Activated naive CD8-positive, alpha-beta T cell treated with anti-CD3 and anti-CD28 coated beads for 36 hours (primary cell): Measurements from ENCODE around the gene SLX9. TPM values are rescaled to one million over a fixed set of nuclear protein-coding genes. Genes with fewer than 3 reads are reported as not detected.

Experiments
- total RNA-seq, 2 experiments: library from RNA; stranded (reverse); gene quantifications; one replicate each; pipeline ENCODE4 v1.2.3, GENCODE V29; 2021

The SLX9 gene
- total RNA-seq, 2 experiments from 2014 or later: 85.9 to 93.6 TPM

Other genes with a start within 250 kb of the SLX9 start
- gene KRTAP10-12, start 242.9 kb upstream of the SLX9 start, total RNA-seq: not detected
- not detected for gene TSPEAR, start 228.5 kb upstream of the SLX9 start, total RNA-seq
- gene UBE2G2, start 138.2 kb upstream of the SLX9 start, total RNA-seq: 100 to 1,000 TPM; 115 to 124 TPM
- 10 to 100 TPM; 90.5 to 92.5 TPM for gene SUMO3, start 122.0 kb upstream of the SLX9 start, total RNA-seq
- 10 to 100 TPM; 40.3 to 44.7 TPM for gene PTTG1IP, start 66.3 kb upstream of the SLX9 start, total RNA-seq
- gene ITGB2, start 19.1 kb upstream of the SLX9 start, total RNA-seq: 100 to 1,000 TPM; 223 to 234 TPM
- 10 to 100 TPM; 39.6 to 41.9 TPM for gene ADARB1, start 134.6 kb downstream of the SLX9 start, total RNA-seq